ENCODE data around the gene CLTRN. TPM values are rescaled to one million over a fixed set of nuclear protein-coding genes. Genes with fewer than 3 reads are reported as not detected.

The CLTRN gene
- total and polyA plus RNA-seq, 2 donors (not counting 1 experiment from before 2014, with no cell fraction given): 0.42 to 0.46 TPM

DNA sequence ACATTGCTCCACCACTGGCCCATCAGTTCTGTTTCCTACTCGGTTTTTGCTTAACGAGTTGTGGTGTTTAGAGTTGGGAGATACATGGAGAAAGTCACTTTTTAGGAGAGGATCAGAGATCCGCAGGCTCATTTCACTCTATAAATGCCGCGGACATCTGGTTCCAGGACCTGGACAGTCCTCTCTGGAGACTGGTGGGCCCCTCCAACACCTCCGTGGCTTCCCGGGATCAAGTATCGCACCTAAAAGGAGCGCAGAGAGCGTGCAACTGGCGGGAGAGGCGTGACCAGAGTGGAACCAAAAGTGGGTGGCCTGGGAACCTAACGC is 9.9 kb upstream of the CLTRN start:
- TF ChIP-seq, protein P1, sequence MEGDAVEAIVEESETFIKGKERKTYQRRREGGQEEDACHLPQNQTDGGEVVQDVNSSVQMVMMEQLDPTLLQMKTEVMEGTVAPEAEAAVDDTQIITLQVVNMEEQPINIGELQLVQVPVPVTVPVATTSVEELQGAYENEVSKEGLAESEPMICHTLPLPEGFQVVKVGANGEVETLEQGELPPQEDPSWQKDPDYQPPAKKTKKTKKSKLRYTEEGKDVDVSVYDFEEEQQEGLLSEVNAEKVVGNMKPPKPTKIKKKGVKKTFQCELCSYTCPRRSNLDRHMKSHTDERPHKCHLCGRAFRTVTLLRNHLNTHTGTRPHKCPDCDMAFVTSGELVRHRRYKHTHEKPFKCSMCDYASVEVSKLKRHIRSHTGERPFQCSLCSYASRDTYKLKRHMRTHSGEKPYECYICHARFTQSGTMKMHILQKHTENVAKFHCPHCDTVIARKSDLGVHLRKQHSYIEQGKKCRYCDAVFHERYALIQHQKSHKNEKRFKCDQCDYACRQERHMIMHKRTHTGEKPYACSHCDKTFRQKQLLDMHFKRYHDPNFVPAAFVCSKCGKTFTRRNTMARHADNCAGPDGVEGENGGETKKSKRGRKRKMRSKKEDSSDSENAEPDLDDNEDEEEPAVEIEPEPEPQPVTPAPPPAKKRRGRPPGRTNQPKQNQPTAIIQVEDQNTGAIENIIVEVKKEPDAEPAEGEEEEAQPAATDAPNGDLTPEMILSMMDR (IDR thresholded peaks at IDR 0.05): no peak
- TF ChIP-seq EZH2 (IDR thresholded peaks at IDR 0.05; ENCODE audit: borderline replicate concordance, insufficient read depth, low read depth, low read length, poor library complexity, severe bottlenecking): no peak
- H3K36me3 ChIP-seq (replicated peaks in 1 of 2; ENCODE audit: control extremely low read depth in 1 of 2, control insufficient read depth in 1 of 2, extremely low read depth in 1 of 2, insufficient read depth in 2 of 2, low read length in 1 of 2): no peaks in the 10 kb centered on the region
- H3K4me2 ChIP-seq (replicated peaks; ENCODE audit: low read depth, low read length, poor library complexity, severe bottlenecking): peak overlapping the region; percentile 90
- Mint-ChIP-seq H3K27me3 (no peaks in the 10 kb centered on the region), H3K4me3 (no peak overlapping the region), H3K27ac (no peak overlapping the region), H3K9me3 (ENCODE audit: insufficient read depth) (no peaks in the 10 kb centered on the region), H3K4me1 (peaks cover 15% of the 10 kb centered on the region)
- intact Hi-C loops (cut with micrococcal nuclease): loop anchor here (2.0 to 5.0 kb wide), 3 partner anchors 340 to 1642 kb away; partner anchors contain the start of genes FANCB, MOSPD2 and PIGA
- peak overlapping the region; percentile 100 for H3K9ac ChIP-seq (ENCODE audit: low read length)
- peaks cover 39% of the 10 kb centered on the region for H3K79me2 ChIP-seq (ENCODE audit: control insufficient read depth, insufficient read depth, low read length)
- peak overlapping the region; percentile 97 for H2AFZ ChIP-seq (ENCODE audit: insufficient read depth, low read depth, low read length, poor library complexity, severe bottlenecking)
- POLR2A ChIA-PET: interaction anchor here (0.6 to 1.3 kb wide), 2 partner anchors 64 to 181 kb away, joined by 3 to 5 read pairs; partner anchors contain the start of genes AP1S2 and CA5B
- H3K4me1 ChIP-seq (ENCODE audit: control insufficient read depth in 2 of 2, insufficient read depth in 2 of 2, low read length in 2 of 2): peaks cover 16 to 17% of the 10 kb centered on the region in 2 donors
- H4K20me1 ChIP-seq (ENCODE audit: control insufficient read depth, insufficient read depth, low read length, poor library complexity, severe bottlenecking): no peaks in the 10 kb centered on the region
- WGBS (ENCODE audit: insufficient coverage): 2% methylated on average over 9 of the region's 13 CpGs
- H3K27me3 ChIP-seq (replicated peaks in 1 of 4; ENCODE audit: control extremely low read depth in 1 of 4, control insufficient read depth in 3 of 4, insufficient read depth in 4 of 4, low read length in 3 of 4): no peaks in the 10 kb centered on the region
- DNase-seq (no peak), ATAC-seq (ENCODE audit: low read depth) (no peak)
- H3K27ac ChIP-seq (ENCODE audit: low read length in 2 of 2): peak overlapping the region; percentile 98 to 100
- peak overlapping the region; percentile 67 to 99 (median 80) for H3K4me3 ChIP-seq (ENCODE audit: control extremely low read depth in 1 of 5, extremely low read depth in 1 of 5, insufficient read depth in 1 of 5, low read depth in 2 of 5, low read length in 4 of 5)
- CTCF ChIA-PET: interaction anchor here (0.6 kb wide), 1 partner anchor 67 kb away, joined by 4 read pairs; no protein-coding TSS in a partner anchor
- no peaks in the 10 kb centered on the region for H3K9me3 ChIP-seq (ENCODE audit: control extremely low read depth in 1 of 3, control insufficient read depth in 2 of 3, insufficient read depth in 1 of 3, low read length in 2 of 3)

DNA sequence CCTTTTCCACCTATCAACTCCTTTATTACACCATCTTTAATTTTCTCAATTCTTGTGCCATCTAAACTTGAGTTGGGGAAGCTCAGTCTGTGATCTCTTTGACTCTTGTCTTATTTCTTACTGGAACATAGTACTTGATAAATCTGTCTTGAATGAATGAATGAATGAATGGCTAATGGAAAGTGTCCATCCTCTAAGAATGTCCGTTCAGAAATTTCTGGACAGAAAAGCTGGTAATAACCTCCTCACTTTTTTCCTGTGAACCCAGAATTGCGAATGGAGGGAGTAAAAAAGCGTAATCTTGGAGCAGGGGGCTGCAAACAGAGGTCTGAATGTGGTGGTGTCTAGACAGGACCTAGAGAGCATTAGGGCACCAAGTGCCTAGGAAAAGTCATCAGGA is 9.4 kb upstream of the CLTRN start:
- no peaks in the 10 kb centered on the region for H3K9me3 Mint-ChIP-seq (ENCODE audit: insufficient read depth)
- ChIA-PET CTCF (interaction anchor here (0.6 kb wide), 1 partner anchor 67 kb away, joined by 4 read pairs; no protein-coding TSS in a partner anchor), POLR2A (no interaction called here)
- Histone ChIP-seq H2AFZ (ENCODE audit: insufficient read depth, low read depth, low read length, poor library complexity, severe bottlenecking) (peak overlapping the region; percentile 97), H3K4me2 (replicated peaks; ENCODE audit: low read depth, low read length, poor library complexity, severe bottlenecking) (peak overlapping the region; percentile 90), H3K27ac (ENCODE audit: low read length in 2 of 2) (peak overlapping the region; percentile 98 to 100), H3K9ac (ENCODE audit: low read length) (peak overlapping the region; percentile 100), H3K9me3 (ENCODE audit: control extremely low read depth in 1 of 3, control insufficient read depth in 2 of 3, insufficient read depth in 1 of 3, low read length in 2 of 3) (no peaks in the 10 kb centered on the region), H3K79me2 (ENCODE audit: control insufficient read depth, insufficient read depth, low read length) (peaks cover 33% of the 10 kb centered on the region), H3K36me3 (replicated peaks in 1 of 2; ENCODE audit: control extremely low read depth in 1 of 2, control insufficient read depth in 1 of 2, extremely low read depth in 1 of 2, insufficient read depth in 2 of 2, low read length in 1 of 2) (no peaks in the 10 kb centered on the region), H3K27me3 (replicated peaks in 1 of 4; ENCODE audit: control extremely low read depth in 1 of 4, control insufficient read depth in 3 of 4, insufficient read depth in 4 of 4, low read length in 3 of 4) (peaks cover 0 to 4% (median 0%) of the 10 kb centered on the region in 4 experiments), H4K20me1 (ENCODE audit: control insufficient read depth, insufficient read depth, low read length, poor library complexity, severe bottlenecking) (no peaks in the 10 kb centered on the region), H3K4me3 (ENCODE audit: control extremely low read depth in 1 of 5, extremely low read depth in 1 of 5, insufficient read depth in 1 of 5, low read depth in 2 of 5, low read length in 4 of 5) (peak overlapping the region; percentile 67 to 99 (median 80)), H3K4me1 (ENCODE audit: control insufficient read depth in 2 of 2, insufficient read depth in 2 of 2, low read length in 2 of 2) (peaks cover 16 to 17% of the 10 kb centered on the region in 2 donors)
- H3K27ac Mint-ChIP-seq: no peak overlapping the region
- ATAC-seq (ENCODE audit: low read depth) (no peak), DNase-seq (no peak)
- TF ChIP-seq, protein P1 (IDR thresholded peaks at IDR 0.05): no peak
- H3K4me1 Mint-ChIP-seq: peaks cover 15% of the 10 kb centered on the region
- H3K4me3 Mint-ChIP-seq: no peak overlapping the region
- no CpG with 5 or more reads among the region's 3 CpGs for WGBS (ENCODE audit: insufficient coverage)
- intact Hi-C loops (cut with micrococcal nuclease): loop anchor here (2.0 to 5.0 kb wide), 3 partner anchors 339 to 1642 kb away; partner anchors contain the start of genes FANCB, MOSPD2 and PIGA
- H3K27me3 Mint-ChIP-seq: no peaks in the 10 kb centered on the region
